Activated gamma-delta T cell (primary cell): ENCODE measurements around the gene MIF4GD.
"Not testable (repeated sequence)": the region's sequence is repeated elsewhere in the genome, so short reads cannot be mapped to it uniquely, and the experiment has no call there.

ENCODE experiments used
- DNase-seq: peaks from one replicate; lab custom pipeline; 2025; lab: John Stamatoyannopoulos, UW

MIF4GD gene

DNA sequence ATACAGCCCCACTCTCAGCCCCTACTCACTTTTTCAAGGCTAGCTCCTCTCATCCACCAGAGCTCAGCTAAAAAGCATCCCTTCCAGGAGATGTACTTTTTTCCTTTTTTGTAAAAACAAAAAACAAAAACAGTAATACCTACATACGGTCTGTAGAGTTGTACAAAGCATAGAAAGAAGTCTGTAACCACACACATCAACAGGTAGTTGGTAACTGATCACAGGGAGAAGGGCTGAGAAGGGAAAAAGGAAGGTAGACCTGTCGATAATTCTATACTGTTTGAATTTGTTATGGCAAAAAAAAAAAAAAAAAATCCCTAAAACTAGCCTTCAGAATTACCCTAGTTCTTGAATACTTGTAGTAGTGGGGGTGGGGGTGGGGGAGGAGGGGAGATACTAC, 17.3 kb upstream of the MIF4GD start:
- no peak for DNase-seq

DNA sequence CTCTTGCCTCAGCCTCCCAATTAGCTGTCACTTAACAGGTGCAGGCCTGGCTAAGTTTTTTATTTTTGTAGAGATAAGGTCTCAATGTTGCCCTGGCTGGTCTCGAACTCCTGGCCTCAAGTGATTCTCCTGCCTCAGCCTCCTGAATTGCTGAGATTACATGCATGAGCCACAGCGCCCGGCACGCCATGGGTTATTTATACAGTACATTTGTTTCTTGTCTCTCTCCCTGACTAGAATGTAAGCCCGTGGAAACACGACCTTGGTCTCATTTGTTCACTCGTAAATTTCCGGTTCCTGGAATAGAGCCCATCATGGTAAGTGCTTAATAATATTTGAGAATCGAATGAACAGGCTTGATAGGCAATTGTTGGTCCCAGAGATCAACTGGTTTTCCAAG, 16.2 kb upstream of the MIF4GD start:
- no peak for DNase-seq

DNA sequence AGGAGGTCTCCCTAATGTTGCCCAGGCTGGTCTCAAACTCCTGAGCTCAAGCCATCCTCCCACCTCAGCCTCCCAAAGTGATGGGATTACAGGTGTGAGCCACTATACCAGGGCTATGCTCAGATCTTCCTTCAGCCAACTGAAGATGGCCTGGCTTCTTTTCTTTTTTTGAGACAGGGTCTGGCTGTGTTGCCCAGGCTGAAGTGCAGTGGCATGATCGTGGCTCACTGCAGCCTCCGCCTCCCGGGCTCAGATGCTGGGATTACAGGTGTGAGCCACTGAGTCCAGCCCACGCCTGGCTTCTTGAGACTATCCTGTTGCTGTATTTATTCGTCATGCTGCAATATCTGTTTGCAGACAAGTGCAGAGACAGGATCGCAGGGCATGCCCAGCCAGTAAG, 14.1 kb upstream of the MIF4GD start:
- DNase-seq = no peak

DNA sequence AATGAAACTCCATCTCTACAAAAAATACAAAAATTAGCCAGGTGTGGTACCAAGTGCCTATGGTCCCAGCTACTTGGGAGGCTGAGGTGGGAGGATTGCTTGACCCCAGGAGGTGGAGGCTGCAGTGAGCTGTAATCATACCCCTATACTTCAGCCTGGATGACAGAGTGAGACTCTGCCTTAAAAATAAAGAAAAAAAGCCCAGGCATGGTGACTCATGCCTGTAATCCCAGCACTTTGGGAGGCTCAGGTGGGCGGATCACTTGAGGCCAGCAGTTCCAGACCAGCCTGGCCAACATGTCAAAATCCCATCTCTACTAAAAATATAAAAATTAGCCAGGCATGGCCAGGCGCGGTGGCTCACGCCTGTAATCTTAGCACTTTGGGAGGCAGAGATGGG, 9.2 kb upstream of the MIF4GD start:
- DNase-seq = not testable (repeated sequence)

DNA sequence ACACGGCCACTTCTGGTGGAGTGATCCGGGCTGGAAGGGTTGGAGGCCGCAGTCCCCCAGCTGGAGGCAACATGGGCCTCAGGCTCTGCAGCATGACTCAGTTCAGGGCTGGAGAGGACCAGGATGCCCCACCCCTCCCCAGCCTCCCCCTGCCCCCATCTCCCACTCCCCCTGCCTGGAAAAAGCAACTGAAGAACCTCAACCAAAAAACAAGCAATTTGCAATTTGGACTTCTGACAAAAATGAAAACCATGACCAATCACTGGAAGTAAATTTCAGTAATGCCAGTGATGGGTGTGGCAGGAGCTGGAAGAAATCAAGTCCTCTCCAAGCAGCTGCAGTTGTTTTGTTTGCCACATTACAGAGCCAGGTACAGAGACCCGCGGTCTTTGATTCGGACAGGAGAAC, 6.6 kb upstream of the MIF4GD start:
- no peak for DNase-seq

DNA sequence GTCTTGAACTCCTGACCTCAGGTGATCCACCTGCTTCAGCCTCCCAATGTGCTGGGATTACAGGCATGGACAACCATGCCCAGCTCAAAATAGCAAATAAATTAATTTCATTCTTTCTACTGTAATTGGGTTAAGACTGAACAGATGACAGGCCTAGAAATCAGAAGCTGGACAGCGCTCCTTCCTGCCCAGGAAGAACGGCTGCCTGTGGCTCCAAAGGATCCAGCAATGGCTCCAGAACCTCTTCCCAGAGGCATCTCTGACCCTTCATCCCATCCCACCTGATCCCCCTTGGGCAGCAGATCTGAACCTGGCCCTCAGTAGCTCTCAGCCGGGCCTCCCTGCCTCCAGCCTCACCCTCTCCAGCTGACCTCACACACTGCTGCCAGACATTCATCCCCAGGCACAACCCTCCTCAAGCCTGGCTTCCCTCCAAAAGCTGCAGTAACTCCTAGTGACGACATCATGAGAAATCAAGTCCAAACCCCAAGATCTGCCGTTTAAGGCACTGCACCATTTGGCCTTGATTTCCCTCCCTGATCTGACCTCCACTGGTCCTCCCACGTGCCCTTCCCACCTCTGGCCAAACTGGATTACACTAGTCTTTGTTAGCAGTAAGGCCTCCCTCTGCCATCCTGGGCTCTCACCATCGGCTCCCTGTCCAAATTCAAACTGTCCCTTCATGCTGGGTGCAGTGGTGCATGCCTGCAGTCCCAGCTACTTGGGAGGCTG, 3.1 kb upstream of the MIF4GD start:
- no peak for DNase-seq

DNA sequence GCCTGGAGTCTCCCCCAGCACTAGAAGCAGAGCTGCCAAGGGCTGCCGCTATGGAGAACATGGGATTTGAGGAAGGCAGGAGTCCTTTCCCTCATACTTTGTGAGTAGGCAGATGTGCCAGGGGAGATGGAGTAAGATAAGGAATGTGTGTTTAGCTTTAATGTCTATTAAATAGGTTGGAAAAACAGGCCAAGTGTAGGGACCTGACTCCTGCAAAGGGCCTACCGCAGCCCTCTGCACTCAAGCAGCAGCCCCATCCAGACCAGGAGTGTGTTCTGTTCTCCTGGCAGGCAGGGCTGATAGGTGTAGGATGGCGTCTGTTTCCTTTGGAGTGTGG, 1.8 kb upstream of the MIF4GD start:
- DNase-seq = no peak

DNA sequence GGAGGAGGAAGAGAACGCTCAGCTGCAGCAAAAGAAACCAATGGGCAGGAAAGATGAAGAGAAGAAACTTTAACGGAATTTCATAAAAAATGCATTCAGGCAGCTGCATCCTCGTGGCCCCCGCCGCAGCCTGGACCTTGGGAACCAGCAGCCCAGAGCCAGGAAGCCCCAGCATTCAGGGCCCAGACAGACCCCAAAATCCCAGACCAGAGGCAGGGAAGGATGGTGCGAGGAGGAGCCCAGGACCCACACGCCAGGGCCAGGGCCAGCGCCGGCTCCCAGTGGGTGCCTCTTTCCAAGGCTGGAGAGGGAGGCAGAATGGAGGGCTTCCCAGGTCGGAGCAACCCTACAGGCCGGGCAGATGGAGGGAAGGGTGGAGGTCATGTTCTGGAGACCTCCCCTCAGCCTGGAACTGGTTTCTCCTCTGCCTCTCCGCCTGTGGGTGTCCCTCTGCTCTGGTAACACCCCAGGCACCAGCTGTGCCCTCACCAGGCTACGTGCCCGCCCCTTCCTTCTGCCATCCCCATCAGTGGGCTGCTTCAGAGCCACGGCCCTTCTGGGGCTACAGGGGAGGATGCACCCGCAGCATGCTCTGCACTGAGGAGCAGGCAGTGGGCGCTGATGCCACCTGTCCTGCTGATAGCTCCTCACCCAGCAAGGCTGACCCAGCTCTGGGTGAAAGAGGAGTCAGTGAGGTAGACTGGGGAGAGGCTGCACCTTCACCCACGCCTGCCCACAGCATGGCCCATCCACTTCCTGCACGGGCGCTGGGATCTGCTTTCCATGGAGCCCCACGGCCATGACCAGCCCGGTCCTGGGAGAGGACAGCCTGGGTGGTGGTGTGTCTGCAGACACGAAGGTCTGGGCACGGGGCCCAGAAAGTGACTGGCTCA, 1.2 kb upstream of the MIF4GD start:
- no peak for DNase-seq

DNA sequence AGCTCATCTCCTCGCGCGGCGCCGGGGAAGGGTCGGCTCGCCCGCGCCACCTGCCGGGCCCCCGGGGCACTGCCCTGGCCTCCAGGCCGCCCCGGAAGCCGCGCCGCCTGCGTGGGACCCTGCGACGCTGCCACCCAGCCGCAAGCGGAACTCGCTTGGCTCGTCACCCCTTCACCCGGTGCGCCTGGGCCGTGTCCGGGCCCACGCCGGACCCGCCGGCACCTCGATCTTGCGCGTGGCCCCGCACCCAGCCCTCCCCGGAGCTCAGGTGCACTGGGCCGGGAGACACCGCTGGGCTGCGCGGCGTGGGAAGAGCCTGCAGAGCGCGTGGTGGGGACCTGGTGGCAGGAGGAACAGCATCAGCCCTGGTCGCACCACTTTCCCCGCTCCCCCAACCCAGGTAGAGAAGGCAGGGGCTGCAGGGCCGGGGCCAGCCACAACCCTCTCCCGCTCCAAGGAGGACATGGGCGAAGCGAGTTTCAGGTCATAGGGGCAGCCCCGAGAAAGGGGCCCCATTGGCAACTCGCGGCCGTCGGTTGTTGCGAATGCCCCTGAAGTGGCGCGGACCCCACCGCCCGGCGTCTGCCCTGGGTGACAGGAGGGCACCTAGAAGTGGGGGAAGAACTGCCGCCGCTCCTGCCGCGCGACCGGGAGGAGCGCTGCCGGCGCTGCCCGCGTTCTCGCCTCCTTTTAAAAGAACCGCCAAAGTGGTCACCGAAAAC, 363 bp upstream of the MIF4GD start:
- DNase-seq = peak; percentile 83

DNA sequence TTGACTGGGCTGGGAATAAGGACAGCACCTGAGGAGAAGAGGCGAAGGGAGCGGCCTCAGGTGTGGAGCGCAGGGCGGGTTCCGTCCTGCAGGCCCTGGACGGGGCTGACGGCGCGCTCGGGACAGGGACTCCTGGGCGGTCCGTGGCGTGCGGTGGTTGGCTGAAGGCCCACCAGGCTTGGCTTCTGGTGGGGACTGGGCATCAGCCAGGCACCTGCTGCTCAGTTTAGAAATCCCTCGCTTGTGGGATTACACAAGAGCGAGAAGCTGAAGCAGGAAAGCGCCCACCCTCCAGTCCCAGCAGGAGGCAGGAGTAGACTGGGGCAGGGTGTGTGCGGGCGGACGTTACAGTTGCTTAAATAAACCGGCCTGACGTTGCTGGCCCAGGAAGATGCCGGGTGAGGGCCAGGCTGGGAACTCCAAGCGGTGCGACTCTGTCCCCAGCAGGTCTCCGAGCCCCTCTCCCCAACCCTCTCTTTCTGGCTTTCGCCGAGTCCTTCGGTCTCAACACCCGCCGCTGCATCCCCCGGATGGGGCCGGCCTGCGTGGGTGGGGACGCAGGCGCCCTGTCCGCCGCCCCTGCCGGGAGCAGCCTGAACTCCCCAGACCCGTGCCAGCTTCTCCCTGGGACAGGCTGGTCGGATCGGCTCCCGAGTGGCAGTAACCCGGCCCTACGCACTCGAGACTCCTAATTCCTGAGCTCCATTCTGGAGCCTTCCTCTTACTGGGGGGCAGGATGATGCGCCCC, 639 bp downstream of the MIF4GD start:
- DNase-seq = peak; percentile 36

DNA sequence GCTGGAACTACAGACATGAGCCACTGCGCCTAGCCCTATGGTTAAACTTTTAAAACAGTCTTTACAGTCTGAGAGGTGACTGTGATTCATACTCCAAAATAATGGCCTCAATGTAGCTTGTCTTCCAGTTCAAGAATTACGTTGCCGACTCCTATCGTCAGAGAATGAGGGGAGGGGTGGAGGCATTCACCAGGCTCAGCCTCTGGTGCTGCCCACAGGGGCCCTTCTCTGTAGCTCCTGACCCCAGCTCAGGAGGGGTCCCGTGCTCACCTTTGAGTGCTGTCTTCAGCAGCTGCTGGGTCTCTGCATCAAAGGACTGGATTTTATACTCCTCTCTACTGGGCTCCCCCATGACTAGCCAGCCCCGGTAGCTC, 1.2 kb downstream of the MIF4GD start:
- DNase-seq = no peak

DNA sequence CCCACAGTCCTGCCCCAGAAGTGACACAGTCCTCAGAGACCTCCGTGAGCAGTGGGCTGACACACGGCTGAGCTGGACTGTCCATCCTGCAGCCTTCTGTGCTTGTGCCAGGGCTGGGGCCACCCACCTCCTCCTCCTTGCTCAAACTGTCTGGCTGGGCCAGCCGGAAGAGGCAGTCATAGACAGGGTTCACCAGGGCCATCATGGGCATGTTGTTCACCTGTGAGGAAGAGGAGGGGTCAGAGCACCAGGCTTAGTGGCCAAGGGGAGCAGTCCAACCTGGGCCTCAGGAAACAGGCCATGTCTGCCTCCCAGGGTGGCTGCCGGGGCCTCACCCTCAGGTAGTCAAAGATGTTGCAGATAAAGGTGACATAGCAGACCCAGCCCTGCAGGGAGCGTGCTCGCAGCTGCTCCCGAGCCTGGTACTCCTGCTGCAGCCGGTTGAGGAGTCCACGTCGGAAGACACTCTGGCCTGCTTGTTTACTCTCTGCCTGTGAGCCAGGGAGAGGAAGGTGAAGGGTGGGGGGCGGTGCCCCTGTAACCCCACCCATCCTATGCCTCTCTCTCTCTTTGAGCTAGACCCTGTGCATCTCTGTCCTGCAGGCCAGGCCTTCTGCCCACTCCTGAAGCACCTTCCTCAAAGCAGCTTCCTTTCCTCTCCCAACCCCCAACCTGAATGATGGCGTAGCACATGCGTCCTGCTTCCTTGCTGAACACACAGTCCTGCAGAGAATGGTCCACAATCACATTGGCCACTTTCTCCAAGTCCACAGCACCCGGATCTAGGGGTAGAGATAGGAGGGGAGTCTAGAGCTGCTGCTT, 3.4 kb downstream of the MIF4GD start:
- no peak for DNase-seq

DNA sequence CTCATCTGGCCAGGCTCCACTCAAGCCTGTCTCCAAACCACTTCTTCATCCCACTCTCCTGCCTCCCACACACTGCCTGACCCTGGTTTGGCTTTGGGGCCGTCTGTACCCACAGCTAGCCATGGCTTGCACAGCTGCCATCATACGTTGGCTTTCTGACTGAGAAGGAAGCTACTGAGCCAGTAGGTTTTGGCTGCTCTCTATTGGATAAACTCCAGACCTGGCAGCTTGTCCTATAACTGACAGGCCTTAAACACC, 3.9 kb downstream of the MIF4GD start:
- DNase-seq = no peak

DNA sequence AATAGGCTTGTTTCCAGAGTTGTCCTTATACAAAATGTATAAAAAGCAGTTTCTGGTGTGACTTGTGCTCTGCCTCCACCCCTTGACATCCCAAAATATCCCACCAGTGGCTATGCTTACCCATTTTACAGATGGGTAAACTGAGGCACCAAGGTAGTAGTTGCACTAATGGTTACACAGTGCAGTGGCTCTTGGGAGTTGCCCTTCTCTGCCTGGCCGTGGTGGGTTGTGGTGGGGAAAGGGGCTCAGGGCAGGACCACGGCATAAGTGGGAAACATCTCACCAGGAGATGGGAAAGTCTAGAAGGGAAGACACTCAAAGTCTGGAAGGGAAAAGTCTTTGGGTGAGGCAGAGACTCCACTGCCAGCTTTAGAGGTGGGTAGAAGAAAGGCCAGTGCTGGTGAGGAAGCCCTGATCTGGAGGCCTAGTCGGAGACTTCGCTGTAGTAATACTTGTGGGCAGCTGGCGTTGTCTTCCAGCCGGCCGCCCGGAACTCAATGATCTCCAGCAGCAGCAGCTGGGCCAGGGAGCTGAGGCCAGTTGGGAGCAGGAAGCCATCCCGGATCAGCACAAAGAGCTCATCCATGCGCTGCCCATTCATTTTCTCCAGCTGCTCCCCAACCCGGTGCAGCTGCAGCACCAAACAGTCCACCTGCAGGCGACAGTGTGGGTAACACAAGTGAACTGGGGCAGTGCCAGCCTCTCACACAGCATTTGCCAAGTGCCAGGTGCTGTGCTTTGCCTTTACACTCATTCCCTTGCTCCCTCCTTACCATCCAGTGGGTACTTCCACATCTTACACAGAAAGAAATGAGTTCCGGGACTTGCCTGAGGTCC, 4.5 kb downstream of the MIF4GD start:
- DNase-seq = no peak

DNA sequence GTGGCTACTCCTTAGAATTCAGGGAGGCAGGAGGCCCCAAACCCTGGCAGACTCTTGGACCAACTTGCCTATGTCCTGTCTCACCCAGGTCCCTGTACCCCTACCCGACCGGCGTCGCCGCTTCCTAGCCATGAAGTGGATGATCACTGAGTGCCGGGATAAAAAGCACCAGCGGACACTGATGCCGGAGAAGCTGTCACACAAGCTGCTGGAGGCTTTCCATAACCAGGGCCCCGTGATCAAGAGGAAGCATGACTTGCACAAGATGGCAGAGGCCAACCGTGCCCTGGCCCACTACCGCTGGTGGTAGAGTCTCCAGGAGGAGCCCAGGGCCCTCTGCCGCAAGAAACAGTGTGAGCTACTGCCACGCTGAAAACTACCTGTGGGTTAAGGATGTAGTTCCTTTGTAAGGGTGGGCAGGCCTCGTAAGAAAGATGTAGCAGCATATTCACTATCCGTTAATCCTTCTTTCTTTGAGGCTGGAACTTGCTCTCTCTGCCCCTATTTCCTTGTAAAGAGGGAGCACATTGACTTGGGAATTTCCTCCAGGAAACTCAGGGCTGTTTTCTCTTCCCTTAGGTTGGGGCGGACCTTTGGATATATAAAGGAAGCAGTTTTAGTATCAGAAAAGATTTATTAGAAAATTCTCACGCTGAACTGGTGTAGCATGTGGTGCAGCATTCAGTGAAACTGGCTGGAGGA, 5.3 kb downstream of the MIF4GD start:
- DNase-seq = no peak

DNA sequence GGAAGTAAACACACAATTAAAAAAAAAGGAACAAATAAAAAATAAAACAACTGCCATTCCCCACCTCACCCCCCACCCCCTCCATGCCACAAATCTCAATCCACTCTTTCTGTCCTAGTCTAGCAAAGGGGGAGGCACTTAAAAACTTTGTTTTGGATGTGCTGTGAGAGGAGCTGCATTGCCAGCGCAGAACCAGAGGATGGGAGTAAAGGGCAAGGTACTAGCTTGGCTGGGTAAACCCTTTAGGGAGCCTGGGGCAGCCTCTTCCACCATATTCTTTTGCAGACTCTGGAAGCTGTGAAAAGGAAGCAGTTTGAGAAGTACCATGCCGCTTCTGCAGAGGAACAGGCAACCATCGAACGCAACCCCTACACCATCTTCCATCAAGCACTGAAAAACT, 8.0 kb downstream of the MIF4GD start:
- DNase-seq = no peak

DNA sequence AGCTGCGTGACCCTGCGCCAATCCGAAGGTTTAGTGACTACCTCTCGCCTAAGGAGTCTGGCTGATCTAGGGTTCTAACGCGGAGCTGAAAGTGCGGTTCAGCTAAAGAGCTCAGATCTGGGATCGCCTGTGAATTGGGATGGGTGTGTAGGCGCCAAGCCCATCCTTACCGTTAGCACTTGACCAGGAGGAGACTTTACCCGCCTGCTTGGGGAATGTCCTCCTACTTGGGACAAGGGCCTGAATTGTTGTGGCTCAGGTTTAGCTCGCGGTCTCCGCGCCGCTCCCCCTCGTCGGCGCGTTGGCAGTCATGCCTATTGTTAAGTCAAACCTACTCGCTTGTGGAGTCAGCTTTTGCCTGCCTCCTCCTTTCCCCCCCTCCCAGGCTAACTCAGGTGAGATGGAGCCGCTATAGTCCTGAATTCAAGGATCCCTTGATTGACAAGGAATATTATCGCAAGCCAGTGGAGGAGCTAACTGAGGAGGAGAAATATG, 8.9 kb downstream of the MIF4GD start:
- no peak for DNase-seq

DNA sequence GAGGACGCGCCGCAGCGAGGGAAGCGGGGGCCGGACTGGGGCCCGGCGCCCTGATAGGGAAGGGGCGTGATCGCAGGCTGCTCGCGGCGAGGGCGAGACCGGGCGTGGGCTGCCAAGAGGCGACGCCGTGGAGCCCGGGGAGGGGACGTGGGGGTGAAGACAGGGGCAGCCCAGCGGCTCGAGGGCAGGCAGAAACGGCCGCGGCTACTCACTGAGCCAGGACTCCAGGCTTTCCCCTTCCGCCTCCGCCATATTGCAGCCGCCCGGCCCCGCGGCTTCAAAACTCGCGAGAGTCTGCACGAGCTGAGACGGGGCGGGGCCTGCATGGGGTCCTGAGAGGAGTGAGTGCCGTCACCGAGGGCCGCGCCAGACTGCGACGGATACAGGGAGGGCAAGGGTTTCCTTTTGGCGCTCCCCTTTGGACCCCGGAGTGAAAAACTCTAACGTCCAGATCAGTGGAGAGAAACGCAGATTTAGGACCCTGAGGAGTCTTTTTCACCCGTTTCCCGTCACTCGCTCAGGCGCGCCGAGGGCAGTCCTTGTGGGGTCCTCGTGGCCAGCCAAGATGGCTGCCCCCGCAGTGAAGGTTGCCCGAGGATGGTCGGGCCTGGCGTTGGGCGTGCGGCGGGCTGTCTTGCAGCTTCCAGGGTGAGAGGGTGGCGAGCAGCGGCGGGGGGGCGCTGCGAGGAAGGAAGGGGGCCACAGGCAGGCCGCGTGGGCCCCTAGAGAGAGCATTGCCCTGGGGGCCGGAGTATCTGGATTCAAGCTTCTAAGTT, 9.5 kb downstream of the MIF4GD start, which contains the start of the genes GGA3 and MRPS7:
Gene GGA3, minus strand, starts transcription at position 271 of the 776 bp plus-strand sequence. Its CDS starts 19 bp downstream, at position 252.
Gene MRPS7, plus strand, starts transcription at position 544 of the 776 bp plus-strand sequence. Its CDS starts 22 bp downstream, at position 566.
- DNase-seq = peak; percentile 86
